Endothelial cell of umbilical vein (primary cell): ENCODE results near the gene CTSC. TPM values are rescaled to one million over a fixed set of nuclear protein-coding genes. Genes with fewer than 3 reads are reported as not detected.

Source experiments
- BruUV-seq: library from RNA; stranded (reverse); fragments of 400-500 nt; replicated peaks from 2 replicates; lab custom pipeline; 2021; lab: Mats Ljungman, UMichigan
- CTCF ChIA-PET: fragments of 300-600, 350-600 bp; sonication (Branson Sonifier 250); formaldehyde crosslinking; loops from one replicate; lab custom pipeline; 2021; ENCODE audit warnings: antibody characterized with exemption, inconsistent platforms; lab: Charles Lee
- POLR2A ChIA-PET: fragments of 300-600, 350-600 bp; sonication (Branson Sonifier 250); formaldehyde crosslinking; loops from one replicate; lab custom pipeline; 2021; ENCODE audit warnings: antibody characterized with exemption, inconsistent platforms; lab: Charles Lee
- DNase-seq: peaks from one replicate; pipeline ENCODE4 v3.0.0-alpha.2; 2011; ENCODE audit warnings: low read depth, low spot score
- FAIRE-seq: peaks from 2 replicates; lab custom pipeline; 2011; peaks lifted over from hg19 to GRCh38; lab: Jason Lieb, UNC
- H2AFZ ChIP-seq: 2 replicates; pipeline ENCODE4 v1.6.0; 2012; ENCODE audit warnings: low read depth, low read length, control low read depth, inconsistent platforms
- H3K27ac ChIP-seq: 2 replicates; pipeline ENCODE4 v1.5.1; 2011; ENCODE audit warnings: low read depth, mild to moderate bottlenecking, control low read depth, low read length, moderate library complexity; ENCODE audit not compliant: insufficient read depth
- H3K27me3 ChIP-seq, 2 experiments: 2 replicates each; pipeline versions ENCODE4 v1.6.0 to v1.6.1; 2011; ENCODE audit warnings: low read length in 2 of 2, mixed read lengths in 1 of 2; ENCODE audit not compliant: control insufficient read depth in 2 of 2, insufficient read depth in 2 of 2
- H3K36me3 ChIP-seq, 2 experiments: 2 replicates in 1 of 2; 3 replicates in 1 of 2; pipeline ENCODE4 v1.5.1; 2011; ENCODE audit warnings: low read length in 2 of 2, mild to moderate bottlenecking in 1 of 2, moderate library complexity in 1 of 2; ENCODE audit not compliant: control insufficient read depth in 2 of 2, insufficient read depth in 2 of 2; ENCODE audit errors: extremely low read depth in 1 of 2
- H3K4me1 ChIP-seq: 3 replicates; pipeline ENCODE4 v1.5.1; 2011; ENCODE audit warnings: mild to moderate bottlenecking, low read length; ENCODE audit not compliant: control insufficient read depth, insufficient read depth; ENCODE audit errors: extremely low read depth
- H3K4me2 ChIP-seq: 2 replicates; pipeline ENCODE4 v1.6.1; 2011; ENCODE audit warnings: low read length, control low read depth, mixed read lengths; ENCODE audit not compliant: insufficient read depth
- H3K4me3 ChIP-seq, 3 experiments: fragments of 200-600 bp in 1 of 3; sonication (generic), shearing (Covaris generic) in 1 of 3; replicated peaks in 1 of 3; 2 replicates each; pipeline ENCODE4 v1.5.1; 2011 to 2016; ENCODE audit warnings: control low read depth in 3 of 3, low read length in 3 of 3, mild to moderate bottlenecking in 2 of 3, inconsistent platforms in 1 of 3, low read depth in 1 of 3, moderate library complexity in 1 of 3; ENCODE audit not compliant: insufficient read depth in 1 of 3
- H3K79me2 ChIP-seq: 2 replicates; pipeline ENCODE4 v1.6.0; 2012; ENCODE audit warnings: low read length, inconsistent platforms; ENCODE audit not compliant: control insufficient read depth, insufficient read depth
- H3K9ac ChIP-seq: replicated peaks from 2 replicates; pipeline ENCODE3; 2011; ENCODE audit warnings: low read length, control low read depth; ENCODE audit not compliant: insufficient read depth; ENCODE audit errors: extremely low read depth
- H3K9me1 ChIP-seq: replicated peaks from 3 replicates; pipeline ENCODE4 v1.6.0; 2011; ENCODE audit warnings: mild to moderate bottlenecking, low read length; ENCODE audit not compliant: control insufficient read depth, insufficient read depth; ENCODE audit errors: extremely low read depth
- H3K9me3 ChIP-seq: replicated peaks from 2 replicates; pipeline ENCODE4 v1.5.1; 2012; ENCODE audit warnings: low read length, inconsistent platforms; ENCODE audit not compliant: control insufficient read depth, insufficient read depth
- H4K20me1 ChIP-seq: replicated peaks from 2 replicates; pipeline ENCODE3; 2011; ENCODE audit warnings: mild to moderate bottlenecking, low read length; ENCODE audit not compliant: control insufficient read depth, insufficient read depth; ENCODE audit errors: extremely low read depth
- CTCF ChIP-seq, 2 donors: IDR thresholded peaks; 1 replicate in 1 of 2; 2 replicates in 1 of 2; pipeline ENCODE4 v1.5.1; 2011; ENCODE audit warnings: low read length in 2 of 2, mild to moderate bottlenecking in 2 of 2, moderate library complexity in 2 of 2, control low read depth in 1 of 2, inconsistent platforms in 1 of 2, low read depth in 1 of 2; ENCODE audit not compliant: insufficient read depth in 1 of 2; ENCODE audit errors: extremely low read depth in 1 of 2
- EZH2 ChIP-seq: IDR thresholded peaks from 2 replicates; pipeline ENCODE4 v1.6.1; 2012; ENCODE audit warnings: borderline replicate concordance, low read depth, mild to moderate bottlenecking, moderate library complexity, low read length, inconsistent platforms; ENCODE audit not compliant: severe bottlenecking
- FOS ChIP-seq: IDR thresholded peaks from 2 replicates; pipeline ENCODE4 v1.6.1; 2011; ENCODE audit warnings: mild to moderate bottlenecking, low read length, moderate library complexity, borderline replicate concordance; ENCODE audit not compliant: insufficient read depth
- GATA2 ChIP-seq: IDR thresholded peaks from 2 replicates; pipeline ENCODE4 v1.7.0; 2011; ENCODE audit warnings: low read depth, mild to moderate bottlenecking, moderate library complexity, mixed read lengths, low read length; ENCODE audit not compliant: insufficient read length, insufficient read depth
- JUN ChIP-seq: IDR thresholded peaks from 2 replicates; pipeline ENCODE4 v1.6.1; 2011; ENCODE audit warnings: borderline replicate concordance, low read depth; ENCODE audit not compliant: insufficient read length, insufficient read depth
- MAX ChIP-seq: IDR thresholded peaks from 2 replicates; pipeline ENCODE4 v1.6.1; 2011; ENCODE audit not compliant: insufficient read depth, insufficient read length
- MYC ChIP-seq: IDR thresholded peaks from one replicate; pipeline ENCODE4 v1.6.1; 2011; ENCODE audit warnings: mild to moderate bottlenecking, low read depth, low read length
- POLR2A ChIP-seq: IDR thresholded peaks from 2 replicates; pipeline ENCODE4 v1.6.1; 2012; ENCODE audit warnings: low read depth, mild to moderate bottlenecking, control low read depth, low read length
- dilution Hi-C: fragments of 300-500 bp; cut with MboI; formaldehyde crosslinking; loops from one replicate; pipeline ENCODE4 v1.15.0; 2019; ENCODE audit warnings: low sequenced_read_pairs; ENCODE audit not compliant: extremely low pct_ligation_motif_present
- intact Hi-C: fragments of 100-400 bp; cut with micrococcal nuclease; formaldehyde crosslinking; loops from one replicate; pipeline ENCODE4 v1.10.0; 2022
- polyA plus RNA-seq, 4 experiments: library from polyadenylated mRNA; depleted of rRNA in 3 of 4; stranded (reverse) in 3 of 4; unstranded in 1 of 4; fragments of >200 nt; gene quantifications; 2 replicates each; pipeline versions ENCODE4 v1.2.1 to v1.2.3, GENCODE V29; 2011 to 2012; ENCODE audit warnings: missing spikeins in 1 of 4
- total RNA-seq: library from RNA; stranded (reverse); gene quantifications from 2 replicates; pipeline ENCODE4 v1.2.3, GENCODE V29; 2021

The CTSC gene
- total and polyA plus RNA-seq, 2 donors (not counting 3 experiments of a cell fraction or from before 2014, with no cell fraction given): 130 to 186 TPM

- Histone ChIP-seq H3K36me3 (peaks cover 7 to 9% of the 10 kb centered on the region in 2 experiments), H3K9me1 (no peaks in the 10 kb centered on the region), H3K79me2 (no peaks in the 10 kb centered on the region), H3K27ac (no peak overlapping the region), H3K27me3 (no peaks in the 10 kb centered on the region), H2AFZ (no peak overlapping the region), H3K4me3 (no peak overlapping the region), H3K4me1 (peaks cover 5% of the 10 kb centered on the region), H4K20me1 (no peaks in the 10 kb centered on the region), H3K4me2 (no peak overlapping the region), H3K9ac (no peak overlapping the region), H3K9me3 (no peaks in the 10 kb centered on the region)
- DNase-seq (no peak), FAIRE-seq (no peak)
- TF ChIP-seq FOS (no peak), POLR2A (no peak), MYC (no peak), MAX (no peak), EZH2 (no peak), GATA2 (no peak), JUN (no peak), CTCF (IDR thresholded peaks at IDR 0.05; ENCODE audit: extremely low read depth in 1 of 2, insufficient read depth in 1 of 2, low read depth in 1 of 2, low read length in 2 of 2) (no peak)
- CTCF ChIA-PET: interaction anchor here (0.7 to 1.4 kb wide), 3 partner anchors 10 to 249 kb away, joined by 3 read pairs; partner anchors contain the start of gene CTSC
- dilution Hi-C loops (no loop called here), intact Hi-C loops (no loop called here)
- no TSS peak for BruUV-seq
- POLR2A ChIA-PET: no interaction called here
These were observed 42.5 kb downstream of the CTSC start for GRCh38 chr11:88295028-88295427.
